Mammary epithelial cell (primary cell): ENCODE measurements around the gene PTPRM.

Experiments
- CTCF ChIP-seq, 2 donors: IDR thresholded peaks in 1 of 2; conservative IDR thresholded peaks in 1 of 2; 2 replicates each; pipeline ENCODE4 v1.5.1; 2011 to 2012; ENCODE audit warnings: inconsistent platforms in 2 of 2, low read length in 2 of 2, mild to moderate bottlenecking in 2 of 2, control low read depth in 1 of 2, low read depth in 1 of 2; ENCODE audit not compliant: insufficient read depth in 1 of 2; ENCODE audit errors: extremely low read depth in 1 of 2
- EZH2 ChIP-seq: IDR thresholded peaks from 2 replicates; pipeline ENCODE4 v1.6.1; 2012; ENCODE audit warnings: low read length, inconsistent platforms, borderline replicate concordance

GRCh38 chr18:8029731-8030130 is 462.6 kb downstream of the PTPRM start:
- no peak for TF ChIP-seq CTCF (conservative IDR thresholded peaks at IDR 0.05 in 1 of 2, IDR thresholded peaks at IDR 0.05 in 1 of 2; ENCODE audit: extremely low read depth in 1 of 2, insufficient read depth in 1 of 2, low read depth in 1 of 2, low read length in 2 of 2)
- no peak for TF ChIP-seq EZH2
